ENCODE measurements around the gene CNTNAP5. TPM values are rescaled to one million over a fixed set of nuclear protein-coding genes. Genes with fewer than 3 reads are reported as not detected.

Gene CNTNAP5
- total RNA-seq, 3 donors from 2014 or later (not counting 1 experiment from before 2014, with no cell fraction given), result not detected

GRCh38 chr2:124310671-124311070 lies 285.6 kb downstream of the CNTNAP5 start:
- DNase-seq (no peak), ATAC-seq (no peak)
- no peak overlapping the region for H3K27ac ChIP-seq (ENCODE audit: low read length)
- H3K4me1 ChIP-seq (ENCODE audit: control insufficient read depth, insufficient read depth, low read length), result no peaks in the 10 kb centered on the region
- Mint-ChIP-seq H3K4me3 (no peak overlapping the region), H3K27ac (no peak overlapping the region), H3K36me3 (no peaks in the 10 kb centered on the region), H3K27me3 (ENCODE audit: low read depth in 2 of 2) (no peaks in the 10 kb centered on the region), H3K9me3 (peaks cover 4 to 5% of the 10 kb centered on the region in 2 donors), H3K4me1 (no peaks in the 10 kb centered on the region)
- intact Hi-C loops (cut with micrococcal nuclease), result no loop called here
- TF ChIP-seq CTCF (IDR thresholded peaks at IDR 0.05), result no peak
- H3K36me3 ChIP-seq (ENCODE audit: control insufficient read depth, insufficient read depth, low read length), result no peaks in the 10 kb centered on the region
- H3K9me3 ChIP-seq (ENCODE audit: control insufficient read depth, insufficient read depth, low read length), result no peaks in the 10 kb centered on the region
- WGBS (ENCODE audit: insufficient coverage), result 76% methylated on average over 4 of the region's 4 CpGs
- no peak overlapping the region for H3K4me3 ChIP-seq (ENCODE audit: low read length)
- no peaks in the 10 kb centered on the region for H3K27me3 ChIP-seq (ENCODE audit: control insufficient read depth, insufficient read depth, low read length)

- intact Hi-C loops (cut with micrococcal nuclease), result no loop called here
These were observed 289.0 kb downstream of the CNTNAP5 start for GRCh38 chr2:124314084-124314483.

GRCh38 chr2:124315221-124315880 lies 290.3 kb downstream of the CNTNAP5 start:
- Histone ChIP-seq H3K4me1 (ENCODE audit: control insufficient read depth, insufficient read depth, low read length) (no peaks in the 10 kb centered on the region), H3K27me3 (ENCODE audit: control insufficient read depth, insufficient read depth, low read length) (no peaks in the 10 kb centered on the region), H3K36me3 (ENCODE audit: control insufficient read depth, insufficient read depth, low read length) (no peaks in the 10 kb centered on the region), H3K27ac (ENCODE audit: low read length) (no peak overlapping the region), H3K4me3 (ENCODE audit: low read length) (no peak overlapping the region), H3K9me3 (ENCODE audit: control insufficient read depth, insufficient read depth, low read length) (no peaks in the 10 kb centered on the region)
- no peak for TF ChIP-seq CTCF (IDR thresholded peaks at IDR 0.05)
- Mint-ChIP-seq H3K36me3 (no peaks in the 10 kb centered on the region), H3K4me3 (no peak overlapping the region), H3K9me3 (peaks cover 10 to 12% of the 10 kb centered on the region in 2 donors), H3K27ac (no peak overlapping the region), H3K4me1 (peaks cover 0 to 9% of the 10 kb centered on the region in 2 donors), H3K27me3 (ENCODE audit: low read depth in 2 of 2) (no peaks in the 10 kb centered on the region)
- intact Hi-C loops (cut with micrococcal nuclease), result no loop called here
- WGBS (ENCODE audit: insufficient coverage), result 82% methylated on average over 6 of the region's 6 CpGs
- ATAC-seq (no peak), DNase-seq (no peak)

More at GRCh38 chr2:124314084-124314483, 289.0 kb downstream of the CNTNAP5 start:
- Mint-ChIP-seq H3K4me1 (peaks cover 0 to 4% of the 10 kb centered on the region in 2 donors), H3K27ac (no peak overlapping the region), H3K9me3 (peaks cover 7 to 8% of the 10 kb centered on the region in 2 donors), H3K4me3 (no peak overlapping the region), H3K36me3 (no peaks in the 10 kb centered on the region), H3K27me3 (ENCODE audit: low read depth in 2 of 2) (no peaks in the 10 kb centered on the region)
- Histone ChIP-seq H3K9me3 (ENCODE audit: control insufficient read depth, insufficient read depth, low read length) (no peaks in the 10 kb centered on the region), H3K27me3 (ENCODE audit: control insufficient read depth, insufficient read depth, low read length) (no peaks in the 10 kb centered on the region), H3K4me1 (ENCODE audit: control insufficient read depth, insufficient read depth, low read length) (no peaks in the 10 kb centered on the region), H3K4me3 (ENCODE audit: low read length) (no peak overlapping the region), H3K36me3 (ENCODE audit: control insufficient read depth, insufficient read depth, low read length) (no peaks in the 10 kb centered on the region), H3K27ac (ENCODE audit: low read length) (no peak overlapping the region)
- no peak for TF ChIP-seq CTCF (IDR thresholded peaks at IDR 0.05)
- WGBS (ENCODE audit: insufficient coverage), result 92% methylated on average over 8 of the region's 8 CpGs
- DNase-seq (no peak), ATAC-seq (no peak)

GRCh38 chr2:124316133-124316532 lies 291.0 kb downstream of the CNTNAP5 start:
- no peak overlapping the region for H3K27ac Mint-ChIP-seq

More at GRCh38 chr2:124316133-124316532, 291.0 kb downstream of the CNTNAP5 start:
- Histone ChIP-seq H3K4me3 (ENCODE audit: low read length) (no peak overlapping the region), H3K9me3 (ENCODE audit: control insufficient read depth, insufficient read depth, low read length) (no peaks in the 10 kb centered on the region), H3K4me1 (ENCODE audit: control insufficient read depth, insufficient read depth, low read length) (no peaks in the 10 kb centered on the region), H3K36me3 (ENCODE audit: control insufficient read depth, insufficient read depth, low read length) (no peaks in the 10 kb centered on the region), H3K27ac (ENCODE audit: low read length) (no peak overlapping the region), H3K27me3 (ENCODE audit: control insufficient read depth, insufficient read depth, low read length) (no peaks in the 10 kb centered on the region)
- DNase-seq (no peak), ATAC-seq (no peak)
- 76% methylated on average over 2 of the region's 3 CpGs for WGBS (ENCODE audit: insufficient coverage)
- H3K36me3 Mint-ChIP-seq, result no peaks in the 10 kb centered on the region
- intact Hi-C loops (cut with micrococcal nuclease), result no loop called here
- H3K9me3 Mint-ChIP-seq, result peaks cover 10 to 12% of the 10 kb centered on the region in 2 donors
- no peak overlapping the region for H3K4me3 Mint-ChIP-seq
- no peak for TF ChIP-seq CTCF (IDR thresholded peaks at IDR 0.05)
- H3K27me3 Mint-ChIP-seq (ENCODE audit: low read depth in 2 of 2), result no peaks in the 10 kb centered on the region
- H3K4me1 Mint-ChIP-seq, result peaks cover 0 to 9% of the 10 kb centered on the region in 2 donors

Measured in natural killer cell (primary cell).